ENCODE data around the gene PCDHGB2.
"Not testable (repeated sequence)": the region's sequence is repeated elsewhere in the genome, so short reads cannot be mapped to it uniquely, and the experiment has no call there.

PCDHGB2 gene

DNA sequence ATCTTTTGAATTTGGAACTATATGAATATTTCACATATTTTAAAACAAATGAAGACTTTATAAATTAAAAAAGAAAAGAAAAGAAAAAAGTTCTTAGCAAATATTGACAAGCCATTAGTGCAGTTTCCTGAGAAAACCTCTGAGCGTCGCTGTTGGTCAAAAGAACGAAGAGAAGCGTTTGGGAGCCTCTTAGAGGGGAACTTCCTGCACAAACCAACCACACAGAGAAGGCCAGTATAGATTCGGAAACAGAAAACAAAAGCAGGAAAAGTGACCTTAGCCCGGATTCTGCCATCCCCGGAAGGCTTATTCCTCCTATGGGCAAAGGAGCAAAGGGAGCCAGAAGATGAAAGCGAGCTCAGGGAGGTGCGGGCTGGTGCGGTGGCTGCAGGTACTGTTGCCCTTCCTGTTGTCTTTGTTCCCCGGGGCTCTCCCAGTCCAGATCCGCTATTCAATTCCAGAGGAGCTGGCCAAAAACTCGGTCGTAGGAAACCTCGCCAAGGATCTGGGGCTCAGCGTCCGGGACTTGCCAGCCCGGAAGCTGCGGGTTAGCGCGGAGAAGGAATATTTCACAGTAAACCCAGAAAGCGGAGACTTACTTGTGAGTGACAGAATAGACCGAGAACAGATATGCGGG, at the start of gene PCDHGB2:
TSS of gene PCDHGB2 (plus strand) at position 205 of the 637 bp plus-strand sequence. CDS start at position 347, 142 bp downstream.
- peak in 1 of 3 experiments; percentile 1 for DNase-seq

DNA sequence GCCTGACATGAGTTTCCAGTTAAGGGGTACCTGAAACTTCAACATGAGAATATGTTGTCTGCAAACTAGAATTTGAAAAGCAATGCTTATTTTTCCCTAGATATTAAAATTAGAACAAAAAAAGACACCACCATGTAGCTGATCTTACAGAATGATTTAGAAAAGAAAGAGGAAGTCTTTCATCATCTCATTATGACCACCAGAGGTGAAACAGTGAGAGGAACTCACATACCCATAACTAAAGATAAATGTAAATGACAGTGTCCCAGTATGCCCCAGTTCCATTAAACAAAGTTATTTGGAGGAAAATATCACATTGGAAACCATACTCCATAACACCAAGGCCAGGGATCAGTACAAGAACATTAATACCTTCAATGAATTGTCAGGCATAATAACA, 46.1 kb upstream of the PCDHGB2 start:
- no peak for DNase-seq

DNA sequence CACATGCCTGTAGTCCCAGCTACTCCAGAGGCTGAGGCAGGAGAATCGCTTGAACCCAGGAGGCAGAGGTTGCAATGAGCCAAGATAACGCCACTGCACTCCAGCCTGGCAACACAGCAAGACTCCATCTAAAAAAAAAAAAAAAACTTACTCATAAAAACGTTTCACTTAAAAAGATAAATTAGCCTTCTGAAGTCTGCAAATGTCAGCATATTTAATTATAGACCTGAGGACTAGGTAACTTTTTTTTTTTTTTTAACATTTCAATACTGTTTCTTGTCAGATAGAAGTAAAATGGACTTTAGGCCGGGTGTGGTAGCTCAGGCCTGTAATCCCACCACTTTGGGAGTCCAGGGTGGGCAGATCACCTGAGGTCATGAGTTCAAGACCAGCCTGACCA, 42.8 kb upstream of the PCDHGB2 start:
- not testable (repeated sequence) for DNase-seq

DNA sequence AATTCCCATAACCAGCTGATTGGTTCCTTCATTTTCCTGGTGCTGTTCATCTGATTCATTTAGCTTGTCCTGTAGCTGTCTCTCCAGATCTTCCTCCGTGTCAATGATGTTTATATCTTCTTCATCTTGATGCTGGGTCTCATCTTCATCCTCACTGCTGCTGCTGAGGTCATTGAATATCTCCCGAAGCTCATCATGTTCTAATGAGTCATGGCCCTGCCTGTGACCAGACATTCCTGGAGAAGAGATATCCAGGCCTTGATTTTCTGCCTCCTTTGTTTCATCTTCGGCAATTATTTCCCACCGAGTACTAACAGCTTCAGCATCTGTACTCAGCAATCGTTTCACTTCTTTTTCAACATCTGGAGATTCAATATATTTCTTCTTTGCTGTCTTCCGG, 40.6 kb upstream of the PCDHGB2 start:
- DNase-seq: no peak

DNA sequence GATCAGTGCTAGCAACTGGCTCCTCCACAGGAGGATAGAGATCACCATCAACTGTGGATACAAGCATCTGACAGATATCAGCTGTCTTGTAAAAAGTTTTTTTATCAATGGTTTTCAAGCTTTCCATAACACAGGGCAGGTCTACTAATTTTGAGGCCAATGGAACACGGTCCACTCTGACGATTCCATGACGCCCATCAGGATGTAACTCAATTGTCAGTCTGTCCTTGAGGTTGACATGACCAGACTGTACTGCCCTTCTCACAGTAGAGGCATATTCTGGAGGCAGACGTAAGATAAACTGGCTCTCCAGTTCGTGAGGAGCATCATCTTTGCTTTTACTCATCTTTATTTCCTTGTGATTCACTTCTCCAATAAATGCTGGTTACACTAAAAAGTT, 40.1 kb upstream of the PCDHGB2 start:
- no peak for DNase-seq

GRCh38 chr5:141320225-141321169, 39.3 kb upstream of the PCDHGB2 start, which contains the start of gene TAF7:
TAF7 (minus strand) TSS chr5:141320784; CDS start chr5:141320044, 740 bp downstream.
- peak; percentile 81 to 94 (median 93) for DNase-seq

DNA sequence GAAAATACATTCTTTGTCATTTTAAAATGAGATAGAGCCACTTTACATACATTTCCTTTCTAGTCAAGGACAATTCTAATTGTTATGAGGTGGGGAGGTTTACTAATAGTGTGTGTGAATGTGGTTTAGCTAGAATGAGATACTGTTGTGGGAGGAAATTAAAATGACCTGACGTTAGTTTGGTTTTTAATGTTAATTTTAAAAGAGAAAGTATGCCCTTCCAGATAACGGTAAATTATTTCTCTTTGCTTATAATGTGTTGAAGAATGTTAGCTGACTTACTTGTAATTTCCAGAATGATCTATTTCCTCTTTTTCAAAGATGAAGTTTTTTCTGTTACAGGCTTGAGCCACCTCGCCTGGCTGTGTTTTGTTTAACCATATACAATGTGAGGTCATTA, 37.5 kb upstream of the PCDHGB2 start:
- DNase-seq: no peak

GRCh38 chr5:141326088-141326854, 33.5 kb upstream of the PCDHGB2 start:
- peak in 1 of 3 experiments; percentile 78 for DNase-seq

- no peak for DNase-seq
These were observed 31.6 kb upstream of the PCDHGB2 start for GRCh38 chr5:141328231-141328630.

GRCh38 chr5:141330299-141331080, 29.3 kb upstream of the PCDHGB2 start, which contains the start of gene PCDHGA1:
PCDHGA1 (plus strand) TSS chr5:141330514.
- DNase-seq: no peak

DNA sequence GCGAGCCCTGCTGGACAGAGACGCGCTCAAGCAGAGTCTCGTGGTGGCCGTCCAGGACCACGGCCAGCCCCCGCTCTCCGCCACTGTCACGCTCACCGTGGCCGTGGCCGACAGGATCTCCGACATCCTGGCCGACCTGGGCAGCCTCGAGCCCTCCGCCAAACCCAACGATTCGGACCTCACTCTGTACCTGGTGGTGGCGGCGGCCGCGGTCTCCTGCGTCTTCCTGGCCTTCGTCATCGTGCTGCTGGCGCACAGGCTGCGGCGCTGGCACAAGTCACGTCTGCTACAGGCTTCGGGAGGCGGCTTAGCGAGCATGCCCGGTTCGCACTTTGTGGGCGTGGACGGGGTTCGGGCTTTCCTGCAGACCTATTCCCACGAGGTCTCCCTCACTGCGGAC, 27.2 kb upstream of the PCDHGB2 start:
- DNase-seq: not testable (repeated sequence)

GRCh38 chr5:141338538-141339306, 21.1 kb upstream of the PCDHGB2 start, which contains the start of gene PCDHGA2:
PCDHGA2 (plus strand) TSS chr5:141338760.
- DNase-seq: peak in 1 of 3 experiments; percentile 15

DNA sequence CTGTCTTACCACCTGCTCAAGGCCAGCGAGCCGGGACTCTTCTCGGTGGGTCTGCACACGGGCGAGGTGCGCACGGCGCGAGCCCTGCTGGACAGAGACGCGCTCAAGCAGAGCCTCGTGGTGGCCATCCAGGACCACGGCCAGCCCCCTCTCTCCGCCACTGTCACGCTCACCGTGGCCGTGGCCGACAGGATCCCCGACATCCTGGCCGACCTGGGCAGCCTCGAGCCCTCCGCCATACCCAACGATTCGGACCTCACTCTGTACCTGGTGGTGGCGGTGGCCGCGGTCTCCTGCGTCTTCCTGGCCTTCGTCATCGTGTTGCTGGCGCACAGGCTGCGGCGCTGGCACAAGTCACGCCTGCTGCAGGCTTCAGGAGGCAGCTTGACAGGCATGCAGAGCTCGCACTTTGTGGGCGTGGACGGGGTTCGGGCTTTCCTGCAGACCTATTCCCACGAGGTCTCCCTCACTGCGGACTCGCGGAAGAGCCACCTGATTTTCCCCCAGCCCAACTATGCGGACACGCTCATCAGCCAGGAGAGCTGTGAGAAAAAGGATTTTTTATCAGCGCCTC, 18.9 kb upstream of the PCDHGB2 start:
- DNase-seq: not testable (repeated sequence)

- peak in 1 of 3 experiments; percentile 2 for DNase-seq
These were observed 17.0 kb upstream of the PCDHGB2 start for GRCh38 chr5:141342773-141343172.

- DNase-seq: no peak
These were observed 16.4 kb upstream of the PCDHGB2 start, which contains the start of gene PCDHGA3 for GRCh38 chr5:141343242-141343952. PCDHGA3 (plus strand) TSS chr5:141343829; CDS start chr5:141344034, 205 bp downstream.

DNA sequence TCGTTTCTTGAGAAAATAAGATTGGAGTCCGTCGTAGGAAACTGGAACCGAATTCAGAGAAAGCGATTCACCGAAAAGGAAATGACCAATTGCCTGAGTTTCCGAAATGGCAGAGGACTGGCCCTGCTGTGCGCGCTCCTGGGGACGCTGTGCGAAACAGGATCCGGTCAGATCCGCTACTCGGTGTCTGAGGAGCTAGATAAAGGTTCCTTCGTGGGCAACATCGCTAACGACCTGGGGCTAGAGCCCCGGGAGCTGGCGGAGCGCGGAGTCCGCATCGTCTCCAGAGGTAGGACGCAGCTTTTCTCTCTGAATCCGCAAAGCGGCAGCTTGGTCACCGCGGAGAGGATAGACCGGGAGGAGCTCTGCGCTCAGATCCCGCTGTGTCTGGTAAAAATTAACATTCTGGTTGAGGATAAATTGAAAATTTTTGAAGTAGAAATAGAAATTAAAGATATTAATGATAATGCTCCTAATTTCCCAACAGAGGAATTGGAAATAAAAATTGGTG, 15.8 kb upstream of the PCDHGB2 start:
- no peak for DNase-seq

DNA sequence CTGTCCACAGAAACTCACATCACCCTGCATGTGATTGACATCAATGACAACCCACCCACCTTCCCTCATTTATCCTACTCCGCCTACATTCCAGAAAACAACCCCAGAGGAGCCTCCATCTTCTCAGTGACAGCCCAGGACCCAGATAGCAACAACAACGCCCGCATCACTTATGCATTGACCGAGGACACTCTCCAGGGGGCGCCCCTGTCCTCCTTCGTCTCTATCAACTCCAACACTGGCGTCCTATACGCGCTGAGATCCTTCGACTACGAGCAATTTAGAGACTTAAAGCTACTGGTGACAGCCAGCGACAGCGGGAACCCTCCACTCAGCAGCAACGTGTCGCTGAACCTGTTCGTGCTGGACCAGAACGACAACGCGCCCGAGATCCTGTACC, 14.5 kb upstream of the PCDHGB2 start:
- DNase-seq: no peak

- not testable (repeated sequence) for DNase-seq
These were observed 13.8 kb upstream of the PCDHGB2 start for GRCh38 chr5:141346017-141346416.

- DNase-seq: peak; percentile 2 to 74 (median 39)
These were observed 9.7 kb upstream of the PCDHGB2 start, which contains the start of gene PCDHGB1 for GRCh38 chr5:141349917-141350619. PCDHGB1 (plus strand) TSS chr5:141350099; CDS start chr5:141350261, 162 bp downstream.

All from NCI-H1417 (cell line).